Fibroblast of the aortic adventitia (primary cell): ENCODE results near the gene CADPS2. TPM values are rescaled to one million over a fixed set of nuclear protein-coding genes. Genes with fewer than 3 reads are reported as not detected.
"Not testable (repeated sequence)": the region's sequence is repeated elsewhere in the genome, so short reads cannot be mapped to it uniquely, and the experiment has no call there.

Experiments
- DNase-seq: peaks from one replicate; pipeline ENCODE4 v3.0.0-alpha.2; 2010; ENCODE audit warnings: low read depth
- H3K4me3 ChIP-seq: 2 replicates; pipeline ENCODE4 v1.5.1; 2011; ENCODE audit warnings: low read depth, mild to moderate bottlenecking, control low read depth, low read length, moderate library complexity
- total RNA-seq: library from RNA; depleted of rRNA; stranded (reverse); fragments of >200 nt; gene quantifications from 2 replicates; pipeline ENCODE4 v1.2.3, GENCODE V29; 2012; ENCODE audit warnings: low replicate concordance
- TF ChIP-seq, protein P1 (sequence below): IDR thresholded peaks from 2 replicates; pipeline ENCODE4 v1.5.1; 2011; ENCODE audit warnings: mild to moderate bottlenecking, low read length, control low read depth, inconsistent platforms; ENCODE audit not compliant: insufficient read depth

Gene CADPS2
- total RNA-seq, 1 donor = 16.0 TPM

DNA sequence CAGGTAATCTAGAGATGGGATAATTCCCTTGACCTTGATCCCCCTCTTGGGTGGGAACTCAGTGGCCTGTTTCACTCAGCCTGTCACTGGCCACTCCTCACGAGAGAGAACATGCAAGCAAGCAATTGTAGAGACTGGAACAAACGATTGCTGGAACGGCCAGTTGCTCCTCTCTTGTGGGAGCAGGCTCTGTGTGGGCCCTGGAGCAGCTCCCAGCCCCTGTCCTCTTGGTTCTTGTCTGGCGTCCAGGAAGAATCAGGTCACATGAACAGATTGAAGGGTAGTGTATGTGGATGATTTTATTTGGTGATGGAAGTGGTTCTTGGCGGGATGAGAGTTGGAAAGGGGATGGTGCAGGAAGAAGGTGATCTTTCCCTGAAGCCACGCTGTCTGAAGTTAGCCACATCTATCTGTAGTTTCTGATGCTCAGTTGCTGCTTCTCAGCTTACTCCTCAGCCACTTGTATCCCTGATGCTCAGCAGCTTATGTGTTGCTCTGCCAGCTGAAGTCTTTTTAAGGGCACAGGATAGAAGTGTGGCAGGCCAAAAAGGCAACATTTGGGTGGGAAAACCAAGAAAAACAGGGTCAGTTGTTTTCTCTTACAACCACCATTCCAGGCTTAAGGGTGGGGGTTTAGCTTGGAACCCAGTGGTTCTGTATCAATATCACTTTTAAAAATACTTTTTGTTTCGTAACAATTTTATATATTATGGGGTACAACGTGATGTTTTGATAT, 203.3 kb downstream of the CADPS2 start:
- TF ChIP-seq, protein P1, sequence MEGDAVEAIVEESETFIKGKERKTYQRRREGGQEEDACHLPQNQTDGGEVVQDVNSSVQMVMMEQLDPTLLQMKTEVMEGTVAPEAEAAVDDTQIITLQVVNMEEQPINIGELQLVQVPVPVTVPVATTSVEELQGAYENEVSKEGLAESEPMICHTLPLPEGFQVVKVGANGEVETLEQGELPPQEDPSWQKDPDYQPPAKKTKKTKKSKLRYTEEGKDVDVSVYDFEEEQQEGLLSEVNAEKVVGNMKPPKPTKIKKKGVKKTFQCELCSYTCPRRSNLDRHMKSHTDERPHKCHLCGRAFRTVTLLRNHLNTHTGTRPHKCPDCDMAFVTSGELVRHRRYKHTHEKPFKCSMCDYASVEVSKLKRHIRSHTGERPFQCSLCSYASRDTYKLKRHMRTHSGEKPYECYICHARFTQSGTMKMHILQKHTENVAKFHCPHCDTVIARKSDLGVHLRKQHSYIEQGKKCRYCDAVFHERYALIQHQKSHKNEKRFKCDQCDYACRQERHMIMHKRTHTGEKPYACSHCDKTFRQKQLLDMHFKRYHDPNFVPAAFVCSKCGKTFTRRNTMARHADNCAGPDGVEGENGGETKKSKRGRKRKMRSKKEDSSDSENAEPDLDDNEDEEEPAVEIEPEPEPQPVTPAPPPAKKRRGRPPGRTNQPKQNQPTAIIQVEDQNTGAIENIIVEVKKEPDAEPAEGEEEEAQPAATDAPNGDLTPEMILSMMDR = no peak
- DNase-seq = no peak
- H3K4me3 ChIP-seq = no peak overlapping the region

DNA sequence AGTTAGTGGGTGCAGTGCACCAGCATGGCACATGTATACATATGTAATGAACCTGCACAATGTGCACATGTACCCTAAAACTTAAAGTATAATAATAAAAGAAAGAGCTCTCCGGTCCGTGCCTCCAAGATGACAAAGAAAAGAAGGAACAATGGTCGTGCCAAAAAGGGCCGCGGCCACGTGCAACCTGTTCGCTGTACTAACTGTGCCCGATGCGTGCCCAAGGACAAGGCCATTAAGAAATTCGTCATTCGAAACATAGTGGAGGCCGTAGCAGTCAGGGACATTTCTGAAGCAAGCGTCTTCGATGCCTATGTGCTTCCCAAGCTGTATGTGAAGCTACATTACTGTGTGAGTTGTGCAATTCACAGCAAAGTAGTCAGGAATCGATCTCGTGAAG, 205.1 kb downstream of the CADPS2 start:
- H3K4me3 ChIP-seq, DNase-seq: not testable (repeated sequence)

DNA sequence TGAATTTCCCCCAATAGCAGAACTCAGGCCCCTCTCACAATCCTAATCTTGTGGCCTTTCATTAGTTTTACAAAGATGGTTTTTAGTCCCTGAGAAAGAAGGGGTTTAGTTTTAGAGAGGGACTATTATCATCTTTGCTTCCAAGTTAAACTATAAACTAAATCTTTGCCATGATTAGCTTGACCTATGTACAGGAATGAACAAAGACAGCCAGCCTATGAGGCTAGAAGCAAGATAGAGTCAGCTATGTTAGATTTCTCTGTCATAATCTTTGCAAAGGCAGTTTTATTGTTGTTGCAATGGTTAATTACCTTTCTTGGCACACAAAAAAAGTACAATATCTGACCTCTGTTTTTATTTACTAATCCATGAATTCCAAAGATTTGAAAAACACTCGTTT, 206.4 kb downstream of the CADPS2 start:
- DNase-seq = no peak
- no peak overlapping the region for H3K4me3 ChIP-seq
- TF ChIP-seq, protein P1 = no peak

DNA sequence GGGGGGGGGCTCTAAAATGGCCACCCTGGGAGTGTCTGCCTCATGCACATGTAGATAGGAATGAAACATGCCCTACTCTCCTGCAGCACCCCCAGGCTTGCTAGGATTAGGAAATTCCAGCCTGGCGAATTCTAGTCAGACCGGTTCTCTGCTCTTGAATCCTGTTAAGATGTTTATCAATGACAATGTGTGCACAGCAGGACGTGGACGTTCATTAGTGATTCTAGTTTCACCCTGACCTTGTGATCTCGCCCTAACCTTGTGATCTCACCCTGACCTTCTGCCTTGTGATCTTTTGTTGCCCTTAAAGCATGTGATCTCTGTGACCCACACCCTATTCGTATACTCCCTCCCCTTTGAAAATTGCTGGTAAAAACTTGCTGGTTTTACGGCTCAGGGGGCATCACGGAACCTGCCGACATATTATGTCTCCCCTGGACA, 207.0 kb downstream of the CADPS2 start:
- not testable (repeated sequence) for H3K4me3 ChIP-seq, DNase-seq

DNA sequence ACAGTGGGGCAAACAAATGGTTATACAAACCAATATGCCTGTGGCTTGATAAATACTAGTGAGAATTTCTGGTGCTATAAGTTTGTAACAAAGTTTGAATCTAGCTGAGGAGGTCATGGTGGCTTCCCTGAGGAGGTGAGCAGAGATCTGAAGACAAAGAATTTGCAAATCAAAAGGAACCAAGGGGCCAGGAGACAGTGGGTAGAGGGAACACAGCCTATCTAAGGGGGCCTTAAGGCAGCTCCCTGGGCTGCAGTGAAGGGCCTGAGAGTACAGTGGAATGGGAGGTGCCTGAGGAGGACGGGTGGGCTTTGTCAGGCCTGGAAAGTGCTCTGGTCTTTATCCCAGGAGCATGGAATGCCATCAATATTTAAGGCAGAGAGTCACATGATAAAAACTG, 209.1 kb downstream of the CADPS2 start:
- no peak for DNase-seq
- H3K4me3 ChIP-seq = no peak overlapping the region
- TF ChIP-seq, protein P1 = no peak

DNA sequence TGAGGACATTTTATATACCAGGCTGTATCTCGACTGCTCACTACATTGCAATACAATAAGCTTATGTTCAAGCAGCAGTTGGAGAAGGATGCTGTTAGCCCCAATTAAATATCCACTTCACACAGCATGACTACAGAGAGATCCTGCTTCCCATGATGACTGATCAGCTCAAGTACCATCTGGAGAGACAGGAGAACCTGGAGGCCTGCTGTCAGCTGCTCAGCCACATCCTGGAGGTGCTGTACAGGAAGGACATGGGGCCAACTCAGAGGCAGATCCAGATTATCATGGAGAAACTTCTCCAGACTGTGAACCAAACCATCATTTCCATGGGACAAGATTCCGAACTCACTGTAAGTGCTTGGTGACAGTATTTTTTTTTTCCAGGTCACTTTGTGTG, 209.8 kb downstream of the CADPS2 start:
- TF ChIP-seq, protein P1 = no peak
- H3K4me3 ChIP-seq = no peak overlapping the region
- DNase-seq = no peak

DNA sequence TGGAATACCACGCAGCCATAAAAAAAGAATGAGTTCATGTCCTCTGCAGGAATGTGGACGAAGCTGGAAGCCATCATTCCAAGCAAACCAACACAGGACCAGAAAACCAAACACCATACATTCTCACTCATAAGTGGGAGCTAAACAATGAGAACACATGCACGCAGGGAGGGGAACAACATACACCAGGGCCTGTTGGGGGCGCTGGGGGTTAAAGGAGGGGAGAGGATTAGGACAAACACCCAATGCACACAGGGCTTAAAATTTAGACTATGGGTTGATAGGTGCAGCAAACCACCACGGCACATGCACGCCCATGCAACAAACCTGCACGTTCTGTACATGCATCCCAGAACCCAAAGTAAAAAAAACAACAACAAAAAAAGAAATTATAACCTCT, 210.6 kb downstream of the CADPS2 start:
- TF ChIP-seq, protein P1 = no peak

DNA sequence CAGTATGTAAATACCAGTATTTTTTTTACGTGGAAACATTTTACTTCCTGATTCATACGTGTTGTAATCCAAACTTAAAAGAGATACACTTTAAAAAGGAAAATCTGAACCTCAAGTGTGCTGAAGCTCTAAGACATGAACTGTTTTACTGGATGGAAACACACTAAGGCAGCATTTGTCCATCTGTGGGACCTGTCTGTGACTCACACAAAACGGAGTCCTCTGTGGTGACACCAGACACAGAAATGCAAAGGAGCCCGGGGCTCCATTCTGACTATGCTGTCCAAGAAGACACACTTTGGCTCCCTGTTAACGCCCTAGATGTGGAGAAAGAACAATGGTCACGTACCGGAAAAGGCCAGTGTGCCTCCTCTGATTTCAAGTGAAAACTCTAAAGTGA, 211.2 kb downstream of the CADPS2 start:
- no peak overlapping the region for H3K4me3 ChIP-seq
- TF ChIP-seq, protein P1 = no peak
- no peak for DNase-seq

More for the DNA sequence above, 210.6 kb downstream of the CADPS2 start:
- H3K4me3 ChIP-seq = no peak overlapping the region
- DNase-seq = no peak
